Liver (tissue), 9 donors: ENCODE measurements around the gene PELI2. TPM values are rescaled to one million over a fixed set of nuclear protein-coding genes. Genes with fewer than 3 reads are reported as not detected.

Experiments used
- DNase-seq: peaks from one replicate; pipeline ENCODE4 v3.0.0-alpha.2; 2017; ENCODE audit warnings: low spot score
- H3K27ac ChIP-seq, 2 donors: one replicate each; pipeline ENCODE4 v1.7.0; 2013; ENCODE audit warnings: inconsistent platforms in 2 of 2, low read length in 2 of 2, control low read depth in 1 of 2, low read depth in 1 of 2, mild to moderate bottlenecking in 1 of 2
- H3K27me3 ChIP-seq, 4 donors: one replicate each; pipeline versions ENCODE4 v1.6.1 to v1.7.0; 2013; ENCODE audit warnings: low read length in 3 of 4, inconsistent platforms in 1 of 4, mild to moderate bottlenecking in 1 of 4, moderate library complexity in 1 of 4; ENCODE audit not compliant: control insufficient read depth in 4 of 4, insufficient read depth in 4 of 4
- H3K36me3 ChIP-seq, 4 donors: one replicate each; pipeline versions ENCODE4 v1.6.1 to v1.7.0; 2013; ENCODE audit warnings: low read length in 3 of 4, mild to moderate bottlenecking in 3 of 4, low read depth in 1 of 4, moderate library complexity in 1 of 4; ENCODE audit not compliant: control insufficient read depth in 4 of 4, insufficient read depth in 3 of 4
- H3K4me1 ChIP-seq, 4 donors: one replicate each; pipeline versions ENCODE4 v1.6.1 to v1.7.0; 2013; ENCODE audit warnings: low read length in 3 of 4, mild to moderate bottlenecking in 3 of 4, moderate library complexity in 1 of 4; ENCODE audit not compliant: control insufficient read depth in 4 of 4, insufficient read depth in 4 of 4
- H3K4me3 ChIP-seq, 3 donors: one replicate each; pipeline versions ENCODE4 v1.6.1 to v1.7.0; 2013; ENCODE audit warnings: low read length in 3 of 3, control low read depth in 1 of 3, low read depth in 1 of 3, mild to moderate bottlenecking in 1 of 3
- H3K9ac ChIP-seq, 2 donors: one replicate each; pipeline ENCODE4 v1.7.0; 2013; ENCODE audit warnings: low read length in 2 of 2, mild to moderate bottlenecking in 2 of 2, moderate library complexity in 2 of 2, control low read depth in 1 of 2, low read depth in 1 of 2
- H3K9me3 ChIP-seq, 4 donors: one replicate each; pipeline versions ENCODE4 v1.6.1 to v1.7.0; 2013; ENCODE audit warnings: low read length in 3 of 4; ENCODE audit not compliant: control insufficient read depth in 4 of 4
- ATF3 ChIP-seq: IDR thresholded peaks from 2 replicates; pipeline ENCODE4 v1.6.1; 2016; ENCODE audit warnings: antibody characterized with exemption
- CTCF ChIP-seq: fragments of 150-350 bp; IDR thresholded peaks from 2 replicates; pipeline ENCODE4 v1.5.1; 2017; ENCODE audit warnings: improper control_type of control experiment, low read depth, low read length; ENCODE audit not compliant: missing input control
- EGR1 ChIP-seq, 2 donors: IDR thresholded peaks; 2 replicates each; pipeline ENCODE4 v1.6.1; 2016 to 2018; ENCODE audit warnings: antibody characterized with exemption in 2 of 2, low read depth in 2 of 2
- FOXA1 ChIP-seq: IDR thresholded peaks from 2 replicates; pipeline ENCODE4 v1.6.1; 2016; ENCODE audit warnings: antibody characterized with exemption
- FOXA2 ChIP-seq: IDR thresholded peaks from 2 replicates; pipeline ENCODE4 v1.6.1; 2016; ENCODE audit warnings: antibody characterized with exemption
- GABPA ChIP-seq, 2 donors: IDR thresholded peaks in 1 of 2; conservative IDR thresholded peaks in 1 of 2; 2 replicates each; pipeline ENCODE4 v1.6.1; 2016; ENCODE audit warnings: antibody characterized with exemption in 2 of 2, mild to moderate bottlenecking in 1 of 2, moderate library complexity in 1 of 2
- HNF4A ChIP-seq, 2 donors: conservative IDR thresholded peaks; 2 replicates each; pipeline ENCODE4 v1.6.1; 2016; ENCODE audit warnings: antibody characterized with exemption in 2 of 2, mild to moderate bottlenecking in 2 of 2
- HNF4G ChIP-seq: IDR thresholded peaks from 2 replicates; pipeline ENCODE4 v1.6.1; 2016; ENCODE audit warnings: antibody characterized with exemption
- JUND ChIP-seq, 2 donors: IDR thresholded peaks; 2 replicates each; pipeline ENCODE4 v1.6.1; 2016; ENCODE audit warnings: antibody characterized with exemption in 2 of 2
- MAX ChIP-seq: IDR thresholded peaks from 2 replicates; pipeline ENCODE4 v1.6.1; 2016; ENCODE audit warnings: antibody characterized with exemption
- NR2F2 ChIP-seq: IDR thresholded peaks from 2 replicates; pipeline ENCODE4 v1.6.1; 2016; ENCODE audit warnings: antibody characterized with exemption
- RAD21 ChIP-seq, 2 donors: IDR thresholded peaks; 2 replicates each; pipeline ENCODE4 v1.6.1; 2016; ENCODE audit warnings: antibody characterized with exemption in 2 of 2, mild to moderate bottlenecking in 2 of 2
- RXRA ChIP-seq, 2 donors: IDR thresholded peaks; 2 replicates each; pipeline ENCODE4 v1.6.1; 2017 to 2018; ENCODE audit warnings: antibody characterized with exemption in 2 of 2, mild to moderate bottlenecking in 1 of 2
- SP1 ChIP-seq: IDR thresholded peaks from 2 replicates; pipeline ENCODE4 v1.6.1; 2018; ENCODE audit warnings: antibody characterized with exemption, mild to moderate bottlenecking
- TAF1 ChIP-seq: conservative IDR thresholded peaks from 2 replicates; pipeline ENCODE4 v1.6.1; 2016; ENCODE audit warnings: antibody characterized with exemption, mild to moderate bottlenecking
- YY1 ChIP-seq: IDR thresholded peaks from 2 replicates; pipeline ENCODE4 v1.6.1; 2016; ENCODE audit warnings: antibody characterized with exemption, mild to moderate bottlenecking
- WGBS: extraction: QIAGEN DNeasy Blood & Tissue Kit; methylation state at CpG from one replicate; pipeline ENCODE4 v1.1.7; 2013; 5-methylcytosine and 5-hydroxymethylcytosine counted together
- polyA plus RNA-seq, 2 donors: library from polyadenylated mRNA; stranded (reverse) in 1 of 2; unstranded in 1 of 2; fragments of 200-250 nt in 1 of 2; fragments of >200 nt in 1 of 2; fragmentation: Nextera tagmentation in 1 of 2; extraction: Ambion mirVana in 1 of 2; gene quantifications; one replicate each; pipeline versions ENCODE4 v1.2.1 to v1.2.3, GENCODE V29; 2013 to 2015
- total RNA-seq, 2 donors: library from RNA; depleted of rRNA; stranded (reverse); fragments of >200 nt; gene quantifications; one replicate each; pipeline ENCODE4 v1.2.3, GENCODE V29; 2014
- TF ChIP-seq, protein P1 (sequence below): IDR thresholded peaks from 2 replicates; pipeline ENCODE4 v1.6.1; 2016; ENCODE audit warnings: antibody characterized with exemption
- TF ChIP-seq, protein P2 (sequence below): IDR thresholded peaks from 2 replicates; pipeline ENCODE4 v1.6.1; 2016; ENCODE audit warnings: antibody characterized with exemption, mild to moderate bottlenecking
- donor health status: healthy.
- donor health status: healthy.
- donor health status: healthy.
- donor health status: healthy.
- donor health status: healthy.

The PELI2 gene
- total and polyA plus RNA-seq, 4 donors, result 0.68 to 2.9 (median 1.2) TPM

DNA sequence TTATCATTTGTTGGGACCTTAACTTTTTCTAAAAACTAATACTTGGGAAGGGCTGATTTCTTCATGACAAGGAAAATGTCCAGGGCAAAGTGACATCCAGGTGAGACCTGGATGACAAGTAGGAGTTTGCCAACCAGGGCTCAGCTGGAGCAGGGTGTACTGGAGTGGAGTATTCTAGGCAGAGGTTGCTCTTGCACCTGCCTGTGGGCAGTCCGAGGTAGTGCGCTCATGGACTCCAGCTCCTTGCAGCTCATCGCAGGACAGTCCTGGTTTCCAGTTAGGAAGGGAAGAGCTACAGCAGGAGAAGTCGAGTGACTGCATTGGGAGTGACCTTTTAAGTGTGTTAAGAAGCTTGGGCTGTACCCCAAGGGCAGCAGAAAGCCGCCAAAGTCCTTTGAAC is 175.9 kb downstream of the PELI2 start:
- Histone ChIP-seq H3K27ac (no peak overlapping the region), H3K9me3 (no peaks in the 10 kb centered on the region), H3K27me3 (no peaks in the 10 kb centered on the region), H3K36me3 (peaks cover 0 to 2% (median 0%) of the 10 kb centered on the region in 4 donors), H3K4me1 (no peaks in the 10 kb centered on the region), H3K9ac (no peak overlapping the region), H3K4me3 (no peak overlapping the region)
- TF ChIP-seq FOXA1 (no peak), MAX (no peak), TAF1 (no peak)
- no peak for DNase-seq
- whole genome bisulfite sequencing, result 93% methylated on average over 5 of the region's 5 CpGs

GRCh38 chr14:56295743-56296142 is 177.5 kb downstream of the PELI2 start:
- Histone ChIP-seq H3K4me1 (no peaks in the 10 kb centered on the region), H3K27ac (no peak overlapping the region), H3K4me3 (no peak overlapping the region), H3K9ac (no peak overlapping the region), H3K36me3 (no peaks in the 10 kb centered on the region), H3K27me3 (no peaks in the 10 kb centered on the region), H3K9me3 (no peaks in the 10 kb centered on the region)
- WGBS, result 88% methylated on average over 3 of the region's 3 CpGs
- TF ChIP-seq CTCF (no peak), ATF3 (no peak), MAX (no peak), HNF4G (no peak), FOXA1 (no peak), RXRA (IDR thresholded peaks at IDR 0.05) (no peak), NR2F2 (no peak), TAF1 (no peak), YY1 (no peak), JUND (IDR thresholded peaks at IDR 0.05) (no peak), RAD21 (IDR thresholded peaks at IDR 0.05) (no peak), EGR1 (IDR thresholded peaks at IDR 0.05; ENCODE audit: low read depth in 2 of 2) (no peak), GABPA (IDR thresholded peaks at IDR 0.05 in 1 of 2, conservative IDR thresholded peaks at IDR 0.05 in 1 of 2) (no peak), HNF4A (conservative IDR thresholded peaks at IDR 0.05) (no peak), SP1 (no peak), FOXA2 (no peak)
- TF ChIP-seq, protein P1, sequence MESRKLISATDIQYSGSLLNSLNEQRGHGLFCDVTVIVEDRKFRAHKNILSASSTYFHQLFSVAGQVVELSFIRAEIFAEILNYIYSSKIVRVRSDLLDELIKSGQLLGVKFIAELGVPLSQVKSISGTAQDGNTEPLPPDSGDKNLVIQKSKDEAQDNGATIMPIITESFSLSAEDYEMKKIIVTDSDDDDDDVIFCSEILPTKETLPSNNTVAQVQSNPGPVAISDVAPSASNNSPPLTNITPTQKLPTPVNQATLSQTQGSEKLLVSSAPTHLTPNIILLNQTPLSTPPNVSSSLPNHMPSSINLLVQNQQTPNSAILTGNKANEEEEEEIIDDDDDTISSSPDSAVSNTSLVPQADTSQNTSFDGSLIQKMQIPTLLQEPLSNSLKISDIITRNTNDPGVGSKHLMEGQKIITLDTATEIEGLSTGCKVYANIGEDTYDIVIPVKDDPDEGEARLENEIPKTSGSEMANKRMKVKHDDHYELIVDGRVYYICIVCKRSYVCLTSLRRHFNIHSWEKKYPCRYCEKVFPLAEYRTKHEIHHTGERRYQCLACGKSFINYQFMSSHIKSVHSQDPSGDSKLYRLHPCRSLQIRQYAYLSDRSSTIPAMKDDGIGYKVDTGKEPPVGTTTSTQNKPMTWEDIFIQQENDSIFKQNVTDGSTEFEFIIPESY, result no peak
- TF ChIP-seq, protein P2, sequence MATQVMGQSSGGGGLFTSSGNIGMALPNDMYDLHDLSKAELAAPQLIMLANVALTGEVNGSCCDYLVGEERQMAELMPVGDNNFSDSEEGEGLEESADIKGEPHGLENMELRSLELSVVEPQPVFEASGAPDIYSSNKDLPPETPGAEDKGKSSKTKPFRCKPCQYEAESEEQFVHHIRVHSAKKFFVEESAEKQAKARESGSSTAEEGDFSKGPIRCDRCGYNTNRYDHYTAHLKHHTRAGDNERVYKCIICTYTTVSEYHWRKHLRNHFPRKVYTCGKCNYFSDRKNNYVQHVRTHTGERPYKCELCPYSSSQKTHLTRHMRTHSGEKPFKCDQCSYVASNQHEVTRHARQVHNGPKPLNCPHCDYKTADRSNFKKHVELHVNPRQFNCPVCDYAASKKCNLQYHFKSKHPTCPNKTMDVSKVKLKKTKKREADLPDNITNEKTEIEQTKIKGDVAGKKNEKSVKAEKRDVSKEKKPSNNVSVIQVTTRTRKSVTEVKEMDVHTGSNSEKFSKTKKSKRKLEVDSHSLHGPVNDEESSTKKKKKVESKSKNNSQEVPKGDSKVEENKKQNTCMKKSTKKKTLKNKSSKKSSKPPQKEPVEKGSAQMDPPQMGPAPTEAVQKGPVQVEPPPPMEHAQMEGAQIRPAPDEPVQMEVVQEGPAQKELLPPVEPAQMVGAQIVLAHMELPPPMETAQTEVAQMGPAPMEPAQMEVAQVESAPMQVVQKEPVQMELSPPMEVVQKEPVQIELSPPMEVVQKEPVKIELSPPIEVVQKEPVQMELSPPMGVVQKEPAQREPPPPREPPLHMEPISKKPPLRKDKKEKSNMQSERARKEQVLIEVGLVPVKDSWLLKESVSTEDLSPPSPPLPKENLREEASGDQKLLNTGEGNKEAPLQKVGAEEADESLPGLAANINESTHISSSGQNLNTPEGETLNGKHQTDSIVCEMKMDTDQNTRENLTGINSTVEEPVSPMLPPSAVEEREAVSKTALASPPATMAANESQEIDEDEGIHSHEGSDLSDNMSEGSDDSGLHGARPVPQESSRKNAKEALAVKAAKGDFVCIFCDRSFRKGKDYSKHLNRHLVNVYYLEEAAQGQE, result no peak
- no peak for DNase-seq
